ENCODE results near the gene WDR76.

The WDR76 gene

DNA sequence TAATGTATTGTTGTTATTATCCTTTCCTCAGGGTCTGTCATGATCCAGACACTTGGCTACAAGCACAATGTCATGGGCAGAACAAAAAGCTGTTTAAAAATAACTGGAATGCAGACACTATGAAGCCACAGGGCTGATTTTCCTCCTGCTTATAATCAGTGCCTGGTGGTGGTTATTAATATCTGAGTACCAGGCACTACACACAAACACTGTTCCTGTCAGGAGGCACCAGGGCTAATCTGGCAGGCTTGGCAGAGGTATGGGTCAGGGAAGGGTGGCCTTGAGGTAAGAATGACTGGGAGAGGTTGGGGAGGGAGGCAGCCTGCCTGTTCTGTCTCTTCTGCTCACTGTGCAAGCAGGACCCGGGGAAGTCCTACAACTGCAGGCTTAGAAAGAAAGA lies 67.2 kb downstream of the WDR76 start:
- TF ChIP-seq, protein P1, sequence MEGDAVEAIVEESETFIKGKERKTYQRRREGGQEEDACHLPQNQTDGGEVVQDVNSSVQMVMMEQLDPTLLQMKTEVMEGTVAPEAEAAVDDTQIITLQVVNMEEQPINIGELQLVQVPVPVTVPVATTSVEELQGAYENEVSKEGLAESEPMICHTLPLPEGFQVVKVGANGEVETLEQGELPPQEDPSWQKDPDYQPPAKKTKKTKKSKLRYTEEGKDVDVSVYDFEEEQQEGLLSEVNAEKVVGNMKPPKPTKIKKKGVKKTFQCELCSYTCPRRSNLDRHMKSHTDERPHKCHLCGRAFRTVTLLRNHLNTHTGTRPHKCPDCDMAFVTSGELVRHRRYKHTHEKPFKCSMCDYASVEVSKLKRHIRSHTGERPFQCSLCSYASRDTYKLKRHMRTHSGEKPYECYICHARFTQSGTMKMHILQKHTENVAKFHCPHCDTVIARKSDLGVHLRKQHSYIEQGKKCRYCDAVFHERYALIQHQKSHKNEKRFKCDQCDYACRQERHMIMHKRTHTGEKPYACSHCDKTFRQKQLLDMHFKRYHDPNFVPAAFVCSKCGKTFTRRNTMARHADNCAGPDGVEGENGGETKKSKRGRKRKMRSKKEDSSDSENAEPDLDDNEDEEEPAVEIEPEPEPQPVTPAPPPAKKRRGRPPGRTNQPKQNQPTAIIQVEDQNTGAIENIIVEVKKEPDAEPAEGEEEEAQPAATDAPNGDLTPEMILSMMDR (IDR thresholded peaks at IDR 0.05; ENCODE audit: low read length), result no peak
- TF ChIP-seq EZH2 (IDR thresholded peaks at IDR 0.05; ENCODE audit: borderline replicate concordance, low read length), result no peak
- no peaks in the 10 kb centered on the region for H4K20me1 ChIP-seq (ENCODE audit: insufficient read depth, low read length)
- H3K4me1 ChIP-seq (ENCODE audit: insufficient read depth, low read length, severe bottlenecking), result no peaks in the 10 kb centered on the region
- no peaks in the 10 kb centered on the region for H3K9me3 ChIP-seq (ENCODE audit: low read length)
- no peaks in the 10 kb centered on the region for H3K79me2 ChIP-seq (ENCODE audit: insufficient read depth, low read length)
- no peak overlapping the region for H3K27ac ChIP-seq (ENCODE audit: low read depth, low read length, poor library complexity, severe bottlenecking)
- no peak overlapping the region for H3K4me3 ChIP-seq (ENCODE audit: low read depth, low read length, poor library complexity, severe bottlenecking)
- H3K9me2 ChIP-seq (ENCODE audit: low read depth, low read length), result no peaks in the 10 kb centered on the region
- peaks cover 12% of the 10 kb centered on the region; the same call in 1 of the 2 replicates for H3K36me3 ChIP-seq (ENCODE audit: insufficient read depth, low read length)
- H2AFZ ChIP-seq (ENCODE audit: low read length), result no peak overlapping the region
- H3K27me3 ChIP-seq (ENCODE audit: insufficient read depth, low read length), result no peaks in the 10 kb centered on the region
- no peaks in the 10 kb centered on the region for H3F3A ChIP-seq (ENCODE audit: insufficient read depth, low read length)
- H3K9ac ChIP-seq (ENCODE audit: low read length), result no peak overlapping the region
- H3K4me2 ChIP-seq (ENCODE audit: low read length), result no peak overlapping the region

DNA sequence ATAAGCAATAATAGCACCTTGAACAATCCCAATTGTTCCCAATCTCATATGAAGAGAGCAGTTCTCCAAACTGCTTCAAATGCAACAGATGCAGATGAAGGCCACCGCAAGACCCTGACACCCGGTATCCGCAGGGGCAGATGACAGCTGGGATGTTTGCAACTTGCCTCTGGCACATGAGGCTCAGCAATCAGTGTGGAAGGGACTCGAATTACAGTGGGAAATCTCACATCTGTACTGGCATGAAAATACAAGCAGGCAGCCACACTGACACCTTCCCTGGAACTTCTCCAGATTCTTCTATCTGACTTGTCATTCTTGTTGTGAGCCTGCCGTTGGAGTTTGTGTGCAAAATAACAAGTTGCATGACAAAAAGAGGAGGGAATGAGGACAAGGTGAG lies 68.8 kb downstream of the WDR76 start:
- H3F3A ChIP-seq (ENCODE audit: insufficient read depth, low read length), result no peaks in the 10 kb centered on the region
- no peaks in the 10 kb centered on the region for H3K9me2 ChIP-seq (ENCODE audit: low read depth, low read length)
- H3K9me3 ChIP-seq (ENCODE audit: low read length), result no peaks in the 10 kb centered on the region
- no peak overlapping the region for H3K4me3 ChIP-seq (ENCODE audit: low read depth, low read length, poor library complexity, severe bottlenecking)
- H3K27me3 ChIP-seq (ENCODE audit: insufficient read depth, low read length), result no peaks in the 10 kb centered on the region
- no peak overlapping the region for H3K4me2 ChIP-seq (ENCODE audit: low read length)
- H3K36me3 ChIP-seq (ENCODE audit: insufficient read depth, low read length), result peaks cover 12% of the 10 kb centered on the region; the same call in 1 of the 2 replicates
- TF ChIP-seq, protein P1 (IDR thresholded peaks at IDR 0.05; ENCODE audit: low read length), result no peak
- no peak for TF ChIP-seq EZH2 (IDR thresholded peaks at IDR 0.05; ENCODE audit: borderline replicate concordance, low read length)
- H3K79me2 ChIP-seq (ENCODE audit: insufficient read depth, low read length), result no peaks in the 10 kb centered on the region
- no peaks in the 10 kb centered on the region for H4K20me1 ChIP-seq (ENCODE audit: insufficient read depth, low read length)
- no peak overlapping the region for H3K9ac ChIP-seq (ENCODE audit: low read length)
- no peak overlapping the region for H3K27ac ChIP-seq (ENCODE audit: low read depth, low read length, poor library complexity, severe bottlenecking)
- no peaks in the 10 kb centered on the region for H3K4me1 ChIP-seq (ENCODE audit: insufficient read depth, low read length, severe bottlenecking)
- no peak overlapping the region for H2AFZ ChIP-seq (ENCODE audit: low read length)

DNA sequence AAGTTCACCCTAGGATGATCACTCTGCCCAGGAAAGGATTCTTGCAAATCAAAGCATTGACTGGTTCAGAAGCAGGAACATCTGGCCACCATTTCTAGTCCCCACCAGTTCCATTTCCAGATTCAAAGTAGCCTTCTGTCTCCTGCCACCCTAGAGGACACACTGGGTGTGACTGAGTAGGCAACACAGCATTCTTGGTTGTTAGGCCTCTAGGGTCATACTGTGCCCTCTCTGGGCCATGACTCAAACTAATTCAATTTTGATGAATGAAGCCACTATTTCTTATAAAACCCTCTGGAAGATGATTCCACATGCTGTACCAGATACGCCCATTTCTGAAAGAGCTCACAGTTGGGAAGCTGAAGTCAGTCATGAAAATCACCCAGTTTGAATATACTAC lies 69.7 kb downstream of the WDR76 start:
- no peak for TF ChIP-seq EZH2 (IDR thresholded peaks at IDR 0.05; ENCODE audit: borderline replicate concordance, low read length)
- TF ChIP-seq, protein P1 (IDR thresholded peaks at IDR 0.05; ENCODE audit: low read length), result no peak

More for the DNA sequence above, 69.7 kb downstream of the WDR76 start:
- Histone ChIP-seq H3K36me3 (ENCODE audit: insufficient read depth, low read length) (peaks cover 9% of the 10 kb centered on the region; the same call in 1 of the 2 replicates), H3K9me3 (ENCODE audit: low read length) (no peaks in the 10 kb centered on the region), H2AFZ (ENCODE audit: low read length) (no peak overlapping the region), H4K20me1 (ENCODE audit: insufficient read depth, low read length) (no peaks in the 10 kb centered on the region), H3K4me2 (ENCODE audit: low read length) (no peak overlapping the region), H3F3A (ENCODE audit: insufficient read depth, low read length) (no peaks in the 10 kb centered on the region), H3K27ac (ENCODE audit: low read depth, low read length, poor library complexity, severe bottlenecking) (no peak overlapping the region), H3K4me3 (ENCODE audit: low read depth, low read length, poor library complexity, severe bottlenecking) (no peak overlapping the region), H3K9me2 (ENCODE audit: low read depth, low read length) (no peaks in the 10 kb centered on the region), H3K9ac (ENCODE audit: low read length) (no peak overlapping the region), H3K27me3 (ENCODE audit: insufficient read depth, low read length) (no peaks in the 10 kb centered on the region), H3K79me2 (ENCODE audit: insufficient read depth, low read length) (no peaks in the 10 kb centered on the region), H3K4me1 (ENCODE audit: insufficient read depth, low read length, severe bottlenecking) (no peaks in the 10 kb centered on the region)
